Gastrocnemius medialis (tissue), 4 donors: ENCODE data around the gene CLNK.

Experiments used
- POLR2A ChIP-seq, 2 donors: fragments of 450-650 bp; IDR thresholded peaks; one replicate each; pipeline ENCODE4 v1.6.1; 2017; ENCODE audit warnings: antibody characterized with exemption in 2 of 2, mild to moderate bottlenecking in 2 of 2, moderate library complexity in 2 of 2
- TF ChIP-seq, protein P1 (sequence below), 5 experiments: fragments of 450-650 bp in 3 of 5; fragments of 200-600 bp in 2 of 5; sonication (generic) in 2 of 5; IDR thresholded peaks in 4 of 5; conservative IDR thresholded peaks in 1 of 5; 1 replicate in 4 of 5; 2 replicates in 1 of 5; pipeline ENCODE4 v1.5.1; 2016 to 2019; ENCODE audit warnings: antibody characterized with exemption in 5 of 5, mild to moderate bottlenecking in 3 of 5, moderate library complexity in 3 of 5

DNA sequence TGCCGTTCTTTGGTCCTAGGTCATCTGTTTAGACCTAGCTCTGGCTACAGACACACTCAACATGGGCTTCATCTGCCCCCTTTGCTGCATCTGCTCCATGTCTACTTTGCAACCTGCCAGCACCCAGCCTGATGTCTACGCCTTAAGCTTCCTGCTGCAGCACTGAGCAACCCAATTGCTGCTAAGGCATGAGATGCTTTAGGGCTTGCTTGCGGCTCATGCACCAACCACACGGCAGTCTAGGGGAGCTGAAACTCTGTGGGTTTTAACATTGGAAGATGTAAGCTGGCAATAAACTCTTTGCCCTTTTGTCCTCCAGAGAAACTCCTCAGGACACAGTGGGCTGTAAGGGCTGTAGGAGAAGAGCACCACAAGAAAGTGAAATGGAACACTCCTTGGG is 11.7 kb upstream of the CLNK start:
- TF ChIP-seq, protein P1, sequence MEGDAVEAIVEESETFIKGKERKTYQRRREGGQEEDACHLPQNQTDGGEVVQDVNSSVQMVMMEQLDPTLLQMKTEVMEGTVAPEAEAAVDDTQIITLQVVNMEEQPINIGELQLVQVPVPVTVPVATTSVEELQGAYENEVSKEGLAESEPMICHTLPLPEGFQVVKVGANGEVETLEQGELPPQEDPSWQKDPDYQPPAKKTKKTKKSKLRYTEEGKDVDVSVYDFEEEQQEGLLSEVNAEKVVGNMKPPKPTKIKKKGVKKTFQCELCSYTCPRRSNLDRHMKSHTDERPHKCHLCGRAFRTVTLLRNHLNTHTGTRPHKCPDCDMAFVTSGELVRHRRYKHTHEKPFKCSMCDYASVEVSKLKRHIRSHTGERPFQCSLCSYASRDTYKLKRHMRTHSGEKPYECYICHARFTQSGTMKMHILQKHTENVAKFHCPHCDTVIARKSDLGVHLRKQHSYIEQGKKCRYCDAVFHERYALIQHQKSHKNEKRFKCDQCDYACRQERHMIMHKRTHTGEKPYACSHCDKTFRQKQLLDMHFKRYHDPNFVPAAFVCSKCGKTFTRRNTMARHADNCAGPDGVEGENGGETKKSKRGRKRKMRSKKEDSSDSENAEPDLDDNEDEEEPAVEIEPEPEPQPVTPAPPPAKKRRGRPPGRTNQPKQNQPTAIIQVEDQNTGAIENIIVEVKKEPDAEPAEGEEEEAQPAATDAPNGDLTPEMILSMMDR (IDR thresholded peaks at IDR 0.05 in 4 of 5, conservative IDR thresholded peaks at IDR 0.05 in 1 of 5) = no peak
- TF ChIP-seq POLR2A (IDR thresholded peaks at IDR 0.05) = no peak
